H1 (cell line): ENCODE results near the gene NAA40. TPM values are rescaled to one million over a fixed set of nuclear protein-coding genes. Genes with fewer than 3 reads are reported as not detected.
A peak's percentile ranks its signal among the peaks of the same experiment; 100 is the strongest.

Experiments used
- CHD2 ChIP-seq: IDR thresholded peaks from 2 replicates; pipeline ENCODE4 v1.6.1; 2012; ENCODE audit warnings: low read length, improper control_type of control experiment
- KDM1A ChIP-seq: fragments of 200-600, 300-600 bp; sonication (generic); IDR thresholded peaks from 2 replicates; pipeline ENCODE4 v1.7.1; 2016; ENCODE audit warnings: mild to moderate bottlenecking, low read length, borderline replicate concordance
- NANOG ChIP-seq: IDR thresholded peaks from 2 replicates; pipeline ENCODE4 v1.6.1; 2011; ENCODE audit warnings: low read length, low read depth, mild to moderate bottlenecking, inconsistent platforms; ENCODE audit not compliant: insufficient read depth, poor library complexity, severe bottlenecking
- SIN3A ChIP-seq, 2 experiments: IDR thresholded peaks in 1 of 2; conservative IDR thresholded peaks in 1 of 2; 2 replicates each; pipeline ENCODE4 v1.6.1; 2011 to 2012; ENCODE audit warnings: low read length in 2 of 2, improper control_type of control experiment in 1 of 2, low read depth in 1 of 2, mild to moderate bottlenecking in 1 of 2
- TAF1 ChIP-seq: IDR thresholded peaks from 2 replicates; pipeline ENCODE4 v1.6.1; 2011; ENCODE audit warnings: mild to moderate bottlenecking, low read depth, low read length
- TBP ChIP-seq: IDR thresholded peaks from 2 replicates; pipeline ENCODE4 v1.6.1; 2011; ENCODE audit warnings: low read depth, low read length, improper control_type of control experiment
- TCF12 ChIP-seq: IDR thresholded peaks from 2 replicates; pipeline ENCODE4 v1.6.1; 2011; ENCODE audit warnings: low read depth, mild to moderate bottlenecking, low read length
- YY1 ChIP-seq: IDR thresholded peaks from 2 replicates; pipeline ENCODE4 v1.6.1; 2011; ENCODE audit warnings: low read depth, mild to moderate bottlenecking, low read length
- ZNF274 ChIP-seq: IDR thresholded peaks from 2 replicates; pipeline ENCODE4 v1.7.0; 2012; ENCODE audit warnings: low read length, borderline replicate concordance; ENCODE audit errors: extremely low read depth
- polyA plus RNA-seq, 7 experiments: library from polyadenylated mRNA; depleted of rRNA in 3 of 7; stranded (reverse) in 5 of 7; unstranded in 2 of 7; fragments of >200 nt in 5 of 7; fragments of 200-250 nt in 2 of 7; gene quantifications; 1 replicate in 5 of 7; 2 replicates in 1 of 7; 4 replicates in 1 of 7; pipeline versions ENCODE4 v1.2.1 to v1.2.3, GENCODE V29; 2011 to 2013; ENCODE audit warnings: missing spikeins in 2 of 7, mixed read lengths in 2 of 7
- total RNA-seq: library from RNA; stranded (reverse); fragmentation: NEBNext Ultra II Directional; extraction: Animal tissue kit (Norgen Biotek cat#: 25700); gene quantifications from 2 replicates; pipeline ENCODE4 v1.2.1, GENCODE V29; 2021
- TF ChIP-seq, protein P1 (sequence below): IDR thresholded peaks from 2 replicates; pipeline ENCODE4 v1.6.1; 2012; ENCODE audit warnings: inconsistent platforms
- TF ChIP-seq, protein P2 (sequence below): IDR thresholded peaks from 2 replicates; pipeline ENCODE4 v1.6.1; 2011; ENCODE audit warnings: low read depth, mild to moderate bottlenecking, low read length; ENCODE audit not compliant: insufficient read depth
- TF ChIP-seq, protein P3 (sequence below), 3 experiments: IDR thresholded peaks; 1 replicate in 2 of 3; 2 replicates in 1 of 3; pipeline versions ENCODE4 v1.5.1 to v1.6.1; 2011; ENCODE audit warnings: low read length in 3 of 3, mild to moderate bottlenecking in 3 of 3, inconsistent platforms in 2 of 3, low read depth in 1 of 3, moderate library complexity in 1 of 3; ENCODE audit not compliant: insufficient read depth in 1 of 3; ENCODE audit errors: control extremely low read depth in 1 of 3

NAA40 gene
- total and polyA plus RNA-seq, 2 of the 8 experiments (the other 6 are each of a cell fraction or from before 2014, with no cell fraction given) = 20.0 to 31.1 TPM

DNA sequence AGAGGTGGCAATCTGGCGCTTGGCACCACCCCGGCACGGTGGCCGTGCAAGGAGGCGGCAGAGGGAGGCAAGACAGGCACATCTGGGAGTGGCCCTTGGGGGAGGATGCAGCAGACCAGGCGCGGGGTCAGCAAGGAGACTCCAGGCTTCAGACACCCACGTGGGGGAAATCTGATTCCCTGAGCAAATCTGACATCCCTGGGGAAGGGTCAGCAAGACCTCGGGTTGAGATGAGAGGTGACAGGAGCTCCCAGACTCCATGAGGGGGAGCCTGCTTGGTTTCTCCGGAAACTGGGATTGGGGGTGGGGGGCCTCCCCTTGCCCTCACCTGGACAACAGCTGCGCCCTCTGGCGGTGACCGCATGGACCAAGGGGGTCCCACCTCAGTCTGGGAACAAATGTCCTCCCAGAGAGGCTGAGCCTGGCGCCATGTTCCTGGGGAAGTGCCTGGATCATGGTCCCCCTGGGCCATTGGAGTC, 17.8 kb upstream of the NAA40 start (continued):
- TF ChIP-seq, protein P1, sequence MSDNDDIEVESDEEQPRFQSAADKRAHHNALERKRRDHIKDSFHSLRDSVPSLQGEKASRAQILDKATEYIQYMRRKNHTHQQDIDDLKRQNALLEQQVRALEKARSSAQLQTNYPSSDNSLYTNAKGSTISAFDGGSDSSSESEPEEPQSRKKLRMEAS = peak; percentile 78
- TF ChIP-seq CHD2 (peak; percentile 59; the same call in 1 of the 2 replicates), TAF1 (peak; percentile 38; the same call in 1 of the 2 replicates), NANOG (peak; percentile 28), SIN3A (conservative IDR thresholded peaks at IDR 0.05 in 1 of 2, IDR thresholded peaks at IDR 0.05 in 1 of 2; ENCODE audit: low read depth in 1 of 2, low read length in 2 of 2) (peak; percentile 83 to 84; a peak in 3 of 4 replicates), TBP (peak; percentile 23; the same call in 1 of the 2 replicates), ZNF274 (no peak), YY1 (peak; percentile 86), TCF12 (peak; percentile 73; the same call in 1 of the 2 replicates), KDM1A (no peak)
- TF ChIP-seq, protein P2, sequence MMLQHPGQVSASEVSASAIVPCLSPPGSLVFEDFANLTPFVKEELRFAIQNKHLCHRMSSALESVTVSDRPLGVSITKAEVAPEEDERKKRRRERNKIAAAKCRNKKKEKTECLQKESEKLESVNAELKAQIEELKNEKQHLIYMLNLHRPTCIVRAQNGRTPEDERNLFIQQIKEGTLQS = no peak
- TF ChIP-seq, protein P3, sequence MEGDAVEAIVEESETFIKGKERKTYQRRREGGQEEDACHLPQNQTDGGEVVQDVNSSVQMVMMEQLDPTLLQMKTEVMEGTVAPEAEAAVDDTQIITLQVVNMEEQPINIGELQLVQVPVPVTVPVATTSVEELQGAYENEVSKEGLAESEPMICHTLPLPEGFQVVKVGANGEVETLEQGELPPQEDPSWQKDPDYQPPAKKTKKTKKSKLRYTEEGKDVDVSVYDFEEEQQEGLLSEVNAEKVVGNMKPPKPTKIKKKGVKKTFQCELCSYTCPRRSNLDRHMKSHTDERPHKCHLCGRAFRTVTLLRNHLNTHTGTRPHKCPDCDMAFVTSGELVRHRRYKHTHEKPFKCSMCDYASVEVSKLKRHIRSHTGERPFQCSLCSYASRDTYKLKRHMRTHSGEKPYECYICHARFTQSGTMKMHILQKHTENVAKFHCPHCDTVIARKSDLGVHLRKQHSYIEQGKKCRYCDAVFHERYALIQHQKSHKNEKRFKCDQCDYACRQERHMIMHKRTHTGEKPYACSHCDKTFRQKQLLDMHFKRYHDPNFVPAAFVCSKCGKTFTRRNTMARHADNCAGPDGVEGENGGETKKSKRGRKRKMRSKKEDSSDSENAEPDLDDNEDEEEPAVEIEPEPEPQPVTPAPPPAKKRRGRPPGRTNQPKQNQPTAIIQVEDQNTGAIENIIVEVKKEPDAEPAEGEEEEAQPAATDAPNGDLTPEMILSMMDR (IDR thresholded peaks at IDR 0.05; ENCODE audit: control extremely low read depth in 1 of 3, insufficient read depth in 1 of 3, low read depth in 1 of 3, low read length in 3 of 3) = peak in 2 of 3 experiments; percentile 93; a peak in 3 of 4 replicates
